Activated CD4-positive, alpha-beta T cell treated with anti-CD3 and anti-CD28 coated beads for 36 hours (primary cell): ENCODE results near the gene ABHD16B. TPM values are rescaled to one million over a fixed set of nuclear protein-coding genes. Genes with fewer than 3 reads are reported as not detected.

Experiments
- ATAC-seq: fragments of 200-7000 bp; cut with Tn5 transposase; one replicate; pipeline ENCODE4 v1.10.0; 2021; ENCODE audit warnings: mild to moderate bottlenecking, moderate library complexity
- CTCF ChIA-PET: fragments of 350-600 bp; sonication (Branson Sonifier 250); formaldehyde crosslinking; loops from one replicate; lab custom pipeline; 2021; ENCODE audit warnings: antibody characterized with exemption; lab: Charles Lee
- POLR2A ChIA-PET: fragments of 350-600 bp; sonication (Branson Sonifier 250); formaldehyde crosslinking; loops from one replicate; lab custom pipeline; 2021; ENCODE audit warnings: antibody characterized with exemption, inconsistent platforms; lab: Charles Lee
- DNase-seq: peaks from one replicate; pipeline ENCODE4 v3.0.0-alpha.2; 2020
- H3K27ac Mint-ChIP-seq: one replicate; pipeline ENCODE4 v1.8.0; 2021; ENCODE audit warnings: mixed read lengths
- H3K27me3 Mint-ChIP-seq: one replicate; pipeline ENCODE4 v1.8.0; 2021; ENCODE audit warnings: mixed read lengths
- H3K36me3 Mint-ChIP-seq: one replicate; pipeline ENCODE4 v1.8.0; 2021; ENCODE audit warnings: low read depth, mixed read lengths
- H3K4me1 Mint-ChIP-seq: one replicate; pipeline ENCODE4 v1.8.0; 2021; ENCODE audit warnings: mixed read lengths
- H3K4me3 Mint-ChIP-seq: one replicate; pipeline ENCODE4 v1.8.0; 2021; ENCODE audit warnings: mild to moderate bottlenecking, moderate library complexity, mixed read lengths
- H3K9me3 Mint-ChIP-seq: one replicate; pipeline ENCODE4 v1.8.0; 2021; ENCODE audit warnings: low read depth, mixed read lengths
- intact Hi-C, 2 experiments: fragments of 100-400 bp; cut with DNase I in 1 of 2; cut with micrococcal nuclease in 1 of 2; formaldehyde crosslinking; loops; one replicate each; pipeline versions ENCODE4 v1.14.2 to v1.15.1; 2022 to 2024; cut with DNase I, micrococcal nuclease
- total RNA-seq, 2 experiments: library from RNA; stranded (reverse); gene quantifications; one replicate each; pipeline ENCODE4 v1.2.3, GENCODE V29; 2021

The ABHD16B gene
- total RNA-seq, result under 1 TPM; 0.11 to 0.16 TPM

DNA sequence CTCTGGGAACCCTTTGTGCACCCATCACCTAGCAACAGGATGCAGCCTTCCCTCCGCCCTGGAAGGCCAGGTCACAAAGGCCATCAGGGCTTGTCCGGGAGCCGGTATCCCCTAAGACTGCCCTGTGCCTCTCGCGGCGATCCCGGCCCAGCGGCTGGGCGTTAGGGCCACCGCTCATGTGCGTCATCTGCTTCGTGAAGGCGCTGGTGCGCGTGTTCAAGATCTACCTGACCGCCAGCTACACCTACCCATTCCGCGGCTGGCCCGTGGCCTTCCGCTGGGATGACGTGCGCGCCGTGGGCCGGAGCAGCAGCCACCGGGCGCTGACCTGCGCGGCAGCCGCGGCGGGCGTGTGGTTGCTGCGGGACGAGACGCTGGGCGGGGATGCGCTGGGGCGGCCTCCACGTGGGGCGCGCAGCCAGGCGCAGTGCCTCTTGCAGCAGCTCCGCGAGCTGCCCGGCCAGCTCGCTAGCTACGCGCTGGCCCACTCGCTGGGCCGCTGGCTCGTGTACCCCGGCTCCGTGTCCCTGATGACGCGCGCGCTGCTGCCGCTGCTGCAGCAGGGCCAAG lies at the start of gene ABHD16B:
Gene ABHD16B (plus strand): TSS at position 134 of the 570 bp plus-strand sequence. CDS start 43 bp downstream, at position 177.
- Mint-ChIP-seq H3K4me1 (peaks cover 43% of the 10 kb centered on the region), H3K9me3 (no peaks in the 10 kb centered on the region), H3K36me3 (peaks cover 21% of the 10 kb centered on the region), H3K27ac (no peak within 1 kb of the TSS), H3K27me3 (no peaks in the 10 kb centered on the region), H3K4me3 (no peak within 1 kb of the TSS)
- intact Hi-C loops, result loop anchor here (5.0 to 10.0 kb wide), 3 partner anchors 74 to 647 kb away; partner anchors contain the start of genes PTK6 (in 1 of the 2) and YTHDF1 (in 1 of the 2)
- DNase-seq (no peak), ATAC-seq (no peak)
- CTCF ChIA-PET, result no interaction called here
- POLR2A ChIA-PET, result no interaction called here

DNA sequence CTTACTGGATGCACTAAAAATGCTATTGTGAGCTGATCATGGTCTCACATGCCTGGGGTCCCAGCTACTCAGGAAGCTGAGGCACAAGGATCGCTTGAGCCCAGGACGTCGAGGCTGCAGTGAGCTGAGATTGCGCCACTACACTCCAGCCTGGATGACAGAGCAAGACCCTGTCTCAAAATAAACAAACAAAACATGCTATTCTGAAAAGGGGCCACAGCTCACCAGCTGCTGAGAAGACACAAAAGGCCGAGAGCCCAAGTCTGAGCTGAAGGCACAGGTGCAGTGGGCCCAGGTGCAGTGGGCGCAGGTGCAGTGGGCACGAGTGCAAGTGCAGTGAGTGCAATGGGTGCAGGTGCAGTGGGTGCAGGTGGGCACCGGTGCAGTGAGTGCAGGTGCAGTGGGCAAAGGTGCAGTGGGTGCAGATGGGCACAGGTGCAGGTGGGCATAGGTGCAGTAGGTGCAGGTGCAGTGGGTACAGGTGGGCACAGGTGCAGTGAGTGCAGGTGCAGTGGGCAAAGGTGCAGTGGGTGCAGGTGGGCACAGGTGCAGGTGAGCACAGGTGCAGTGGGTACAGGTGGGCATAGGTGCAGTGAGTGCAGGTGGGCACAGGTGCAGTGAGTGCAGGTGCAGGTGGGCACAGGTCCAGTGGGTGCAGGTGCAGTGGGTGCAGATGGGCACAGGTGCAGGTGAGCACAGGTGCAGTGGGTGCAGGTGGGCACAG lies 46.2 kb upstream of the ABHD16B start:
- Mint-ChIP-seq H3K27ac (no peak overlapping the region), H3K27me3 (no peaks in the 10 kb centered on the region), H3K4me3 (no peak overlapping the region), H3K4me1 (no peaks in the 10 kb centered on the region), H3K9me3 (no peaks in the 10 kb centered on the region), H3K36me3 (no peaks in the 10 kb centered on the region)
- DNase-seq, result no peak
- POLR2A ChIA-PET, result no interaction called here
- intact Hi-C loops, result no loop called here
- ATAC-seq, result no peak
- CTCF ChIA-PET, result no interaction called here

DNA sequence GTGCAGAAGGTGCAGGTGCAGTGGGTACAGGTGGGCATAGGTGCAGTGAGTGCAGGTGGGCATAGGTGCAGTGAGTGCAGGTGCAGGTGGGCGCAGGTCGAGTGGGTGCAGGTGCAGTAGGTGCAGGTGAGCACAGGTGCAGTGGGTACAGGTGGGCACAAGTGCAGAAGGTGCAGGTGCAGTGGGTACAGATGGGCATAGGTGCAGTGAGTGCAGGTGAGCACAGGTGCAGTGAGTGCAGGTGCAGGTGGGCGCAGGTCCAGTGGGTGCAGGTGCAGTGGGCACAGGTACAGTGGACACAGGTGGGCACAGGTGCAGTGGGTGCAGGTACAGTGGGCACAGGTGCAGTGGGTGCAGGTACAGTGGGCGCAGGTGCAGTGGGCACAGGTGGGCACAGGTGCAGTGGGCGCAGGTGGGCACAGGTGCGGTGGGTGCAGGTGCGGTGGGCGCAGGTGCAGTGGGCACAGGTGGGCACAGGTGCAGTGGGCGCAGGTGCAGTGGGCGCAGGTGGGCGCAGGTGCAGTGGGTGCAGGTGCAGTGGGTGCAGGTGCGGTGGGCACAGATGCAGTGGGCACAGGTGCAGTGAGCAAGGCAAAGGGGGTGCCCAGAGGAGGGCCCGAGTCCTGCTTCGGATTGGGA lies 45.6 kb upstream of the ABHD16B start:
- intact Hi-C loops, result no loop called here
- CTCF ChIA-PET, result no interaction called here
- Mint-ChIP-seq H3K9me3 (no peaks in the 10 kb centered on the region), H3K4me3 (no peak overlapping the region), H3K27ac (no peak overlapping the region), H3K36me3 (no peaks in the 10 kb centered on the region), H3K27me3 (no peaks in the 10 kb centered on the region), H3K4me1 (no peaks in the 10 kb centered on the region)
- POLR2A ChIA-PET, result no interaction called here
- DNase-seq (no peak), ATAC-seq (no peak)

DNA sequence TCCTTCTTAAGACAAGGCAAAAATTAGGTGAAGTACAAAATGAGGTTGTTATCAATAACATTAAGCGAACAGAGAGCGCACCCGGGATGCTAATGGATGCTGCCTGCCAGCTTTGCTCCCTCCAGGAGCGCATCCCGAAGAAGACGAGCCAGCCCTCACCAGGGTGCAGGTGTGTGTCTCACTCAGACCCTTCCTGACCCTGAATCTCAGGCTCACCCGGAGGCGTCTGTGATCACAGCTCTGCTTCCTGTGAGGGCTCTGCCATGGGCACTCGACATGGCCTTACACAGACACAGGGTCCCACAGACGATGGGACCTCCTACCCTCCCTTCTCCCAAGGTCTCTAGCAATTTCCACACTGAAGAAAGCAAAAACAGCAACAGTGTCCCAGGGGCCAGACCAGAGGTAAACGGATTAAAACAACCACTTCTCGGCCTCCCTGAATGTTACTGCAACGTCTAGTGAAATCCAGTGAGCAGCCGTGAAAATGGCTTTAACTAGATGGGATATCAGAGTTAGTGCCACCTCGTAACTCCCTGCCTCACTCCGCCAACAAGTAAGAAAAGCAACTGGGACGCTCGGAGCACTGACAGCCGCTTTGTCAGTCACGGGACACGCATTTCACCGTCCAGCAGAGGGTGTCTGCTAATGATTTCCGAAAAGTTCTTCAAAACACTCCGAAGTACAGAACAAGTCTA lies 41.9 kb upstream of the ABHD16B start:
- POLR2A ChIA-PET, result no interaction called here
- Mint-ChIP-seq H3K4me1 (no peaks in the 10 kb centered on the region), H3K9me3 (no peaks in the 10 kb centered on the region), H3K36me3 (no peaks in the 10 kb centered on the region), H3K4me3 (peak overlapping the region; percentile 15), H3K27ac (no peak overlapping the region), H3K27me3 (peaks cover 9% of the 10 kb centered on the region)
- DNase-seq, result no peak
- CTCF ChIA-PET, result interaction anchor here (1.5 kb wide), 1 partner anchor 34 kb away, joined by 6 read pairs; no protein-coding TSS in a partner anchor
- intact Hi-C loops, result no loop called here
- ATAC-seq, result no peak

DNA sequence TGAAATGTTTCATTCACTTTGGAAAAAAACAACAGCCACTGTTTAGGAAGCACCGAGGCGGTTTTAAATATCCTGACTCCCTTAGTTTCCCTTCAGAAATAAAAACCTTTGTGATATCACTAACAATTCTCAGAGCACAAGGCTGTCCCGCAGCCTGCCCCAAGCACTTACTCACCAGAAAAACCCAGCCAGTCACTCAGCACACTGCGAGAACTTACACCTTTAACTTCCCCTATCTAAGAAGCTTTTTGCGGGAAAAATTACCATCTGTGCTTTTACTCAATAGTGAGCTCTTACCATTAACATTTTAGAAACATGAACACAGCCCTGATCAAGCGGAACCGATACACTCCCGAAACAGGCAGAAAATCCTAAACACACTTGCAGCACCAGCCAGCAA lies 39.5 kb upstream of the ABHD16B start:
- no peaks in the 10 kb centered on the region for H3K9me3 Mint-ChIP-seq
- intact Hi-C loops, result no loop called here
- ATAC-seq (no peak), DNase-seq (no peak)
- peaks cover 21% of the 10 kb centered on the region for H3K27me3 Mint-ChIP-seq
- peaks cover 8% of the 10 kb centered on the region for H3K4me1 Mint-ChIP-seq
- H3K4me3 Mint-ChIP-seq, result no peak overlapping the region
- H3K36me3 Mint-ChIP-seq, result no peaks in the 10 kb centered on the region
- no peak overlapping the region for H3K27ac Mint-ChIP-seq
- ChIA-PET POLR2A (no interaction called here), CTCF (interaction anchor here (1.0 kb wide), 1 partner anchor 599 kb away, joined by 3 read pairs; no protein-coding TSS in a partner anchor)

DNA sequence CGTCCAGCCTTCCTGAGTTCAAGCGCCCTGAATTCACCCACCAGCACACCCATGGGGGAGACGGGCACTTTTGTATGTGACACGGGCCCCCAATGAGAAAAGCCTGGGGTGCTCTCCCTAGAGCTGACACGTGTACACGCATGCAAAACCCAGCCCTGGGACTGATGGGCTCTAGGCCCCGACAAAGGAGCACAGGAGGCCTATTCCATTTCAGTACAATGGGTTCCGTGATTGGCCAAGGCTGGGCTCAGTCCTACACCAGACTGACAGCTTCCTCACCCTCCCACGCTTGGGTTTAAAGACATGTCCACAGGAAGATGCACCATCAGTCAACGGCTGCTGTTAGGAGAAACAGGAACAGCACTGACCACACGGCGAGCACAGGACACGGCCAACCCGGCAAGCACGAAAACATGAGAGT lies 39.0 kb upstream of the ABHD16B start:
- H3K27ac Mint-ChIP-seq, result no peak overlapping the region
- H3K27me3 Mint-ChIP-seq, result peaks cover 24% of the 10 kb centered on the region
- no peak overlapping the region for H3K4me3 Mint-ChIP-seq

DNA sequence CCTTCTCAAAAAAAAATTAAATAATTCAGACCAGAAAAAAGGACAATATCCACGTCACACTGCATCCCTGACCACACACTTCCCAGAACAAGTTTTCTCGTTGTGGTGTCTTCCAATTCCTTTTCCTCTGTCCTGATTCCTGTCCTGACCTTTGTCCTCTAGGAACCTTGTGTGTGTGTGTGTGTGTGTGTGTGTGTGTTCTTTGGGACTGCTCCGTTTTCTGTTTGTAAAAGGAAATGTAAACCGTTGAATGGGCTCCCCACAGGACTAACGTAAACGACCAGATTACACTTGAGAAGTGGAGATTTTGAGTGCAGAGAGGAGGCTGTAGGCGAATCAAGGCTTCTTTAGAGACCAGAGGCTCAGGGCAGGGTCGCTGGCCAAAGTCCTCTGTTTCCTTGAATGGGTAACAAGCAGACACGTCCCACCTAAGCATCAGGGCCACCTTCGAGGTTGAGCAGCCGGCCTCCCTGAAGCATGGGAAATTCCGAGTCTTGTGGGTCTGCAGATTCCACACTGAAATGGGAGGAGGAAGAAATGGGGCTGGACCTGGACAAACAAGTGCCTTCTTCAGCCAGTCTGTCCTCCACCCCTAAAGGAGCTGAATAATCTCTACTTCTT lies 37.5 kb upstream of the ABHD16B start:
- ChIA-PET POLR2A (no interaction called here), CTCF (interaction anchor here (0.6 to 0.7 kb wide), 2 partner anchors 44 to 690 kb away, joined by 3 read pairs; no protein-coding TSS in a partner anchor)
- Mint-ChIP-seq H3K36me3 (no peaks in the 10 kb centered on the region), H3K4me1 (peaks cover 8% of the 10 kb centered on the region), H3K4me3 (no peak overlapping the region), H3K27me3 (peaks cover 34% of the 10 kb centered on the region), H3K9me3 (no peaks in the 10 kb centered on the region), H3K27ac (no peak overlapping the region)
- ATAC-seq, result no peak
- no peak for DNase-seq
- intact Hi-C loops, result no loop called here

More for the DNA sequence above, 39.0 kb upstream of the ABHD16B start:
- H3K9me3 Mint-ChIP-seq, result no peaks in the 10 kb centered on the region
- ATAC-seq (no peak), DNase-seq (no peak)
- no peaks in the 10 kb centered on the region for H3K36me3 Mint-ChIP-seq
- peaks cover 8% of the 10 kb centered on the region for H3K4me1 Mint-ChIP-seq
- intact Hi-C loops, result no loop called here
- ChIA-PET POLR2A (no interaction called here), CTCF (interaction anchor here (1.0 kb wide), 1 partner anchor 600 kb away, joined by 3 read pairs; no protein-coding TSS in a partner anchor)

DNA sequence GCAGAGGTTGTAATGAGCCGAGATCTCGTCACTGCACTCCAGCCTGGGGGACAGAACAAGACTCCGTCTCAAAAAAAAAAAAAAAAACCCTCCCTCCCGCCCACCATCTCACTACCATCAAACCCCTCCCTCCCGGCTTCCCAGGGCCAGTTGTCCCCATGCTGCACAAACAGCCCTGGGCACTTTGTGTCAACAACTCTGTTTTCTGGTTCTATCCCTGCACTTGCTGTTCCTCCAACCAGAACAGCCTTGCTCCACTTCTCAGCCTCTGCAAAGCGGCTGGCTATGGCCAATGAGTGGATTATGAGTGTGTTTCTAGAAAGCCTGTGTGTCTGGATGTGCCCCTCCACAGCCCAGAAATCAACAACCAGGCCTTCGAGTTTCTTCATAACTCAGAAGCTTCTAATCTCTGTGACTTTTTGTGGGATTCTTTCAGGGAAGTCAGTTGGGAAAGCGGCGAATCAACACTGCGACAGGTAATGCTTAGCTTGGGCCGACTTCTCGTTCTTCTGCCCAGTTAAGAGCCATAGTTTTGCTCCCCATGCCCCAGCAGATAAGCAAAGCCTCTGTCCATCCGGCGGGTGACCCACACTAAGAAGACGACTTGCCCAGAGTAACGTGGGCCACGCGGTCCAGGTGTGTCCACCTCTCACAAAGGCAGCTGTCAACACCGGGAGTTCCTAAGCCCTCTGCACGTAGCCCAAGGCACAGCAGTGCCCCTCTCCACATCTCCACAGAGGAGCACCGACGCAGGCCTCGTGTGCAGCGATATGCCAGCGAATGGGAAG lies 35.8 kb upstream of the ABHD16B start:
- no peak overlapping the region for H3K4me3 Mint-ChIP-seq
- H3K36me3 Mint-ChIP-seq, result no peaks in the 10 kb centered on the region
- H3K27me3 Mint-ChIP-seq, result peaks cover 47% of the 10 kb centered on the region
- CTCF ChIA-PET, result interaction anchor here (0.6 kb wide), 1 partner anchor 148 kb away, joined by 4 read pairs; no protein-coding TSS in a partner anchor
- no peak for DNase-seq
- intact Hi-C loops, result no loop called here
- H3K9me3 Mint-ChIP-seq, result no peaks in the 10 kb centered on the region
- H3K27ac Mint-ChIP-seq, result no peak overlapping the region
- POLR2A ChIA-PET, result no interaction called here
- peaks cover 18% of the 10 kb centered on the region for H3K4me1 Mint-ChIP-seq
- no peak for ATAC-seq

DNA sequence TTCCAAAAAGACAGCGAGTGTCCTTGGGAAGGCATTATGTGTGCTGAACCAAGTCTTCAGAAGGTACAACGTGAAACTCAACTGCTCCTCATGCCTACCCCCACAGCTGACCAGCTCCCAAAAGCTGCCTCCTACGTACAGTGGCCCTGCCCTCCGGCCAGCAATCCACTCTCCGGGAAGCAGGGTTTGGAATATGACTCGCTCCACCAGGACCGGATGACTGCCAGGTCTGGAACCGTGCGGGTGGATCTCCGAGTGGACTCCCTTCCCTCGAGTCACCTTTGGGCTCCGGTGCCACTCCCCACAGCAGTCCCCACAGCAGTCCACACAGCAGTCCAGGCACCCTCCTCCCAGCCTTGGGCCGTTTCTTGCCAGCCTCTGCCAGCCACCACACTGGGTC lies 34.5 kb upstream of the ABHD16B start:
- H3K4me1 Mint-ChIP-seq, result peaks cover 18% of the 10 kb centered on the region
- intact Hi-C loops, result no loop called here
- POLR2A ChIA-PET, result no interaction called here
- no peaks in the 10 kb centered on the region for H3K9me3 Mint-ChIP-seq
- H3K27ac Mint-ChIP-seq, result no peak overlapping the region
- ATAC-seq, result no peak
- peaks cover 46% of the 10 kb centered on the region for H3K27me3 Mint-ChIP-seq
- H3K4me3 Mint-ChIP-seq, result no peak overlapping the region
- H3K36me3 Mint-ChIP-seq, result no peaks in the 10 kb centered on the region
- CTCF ChIA-PET, result no interaction called here
- no peak for DNase-seq

DNA sequence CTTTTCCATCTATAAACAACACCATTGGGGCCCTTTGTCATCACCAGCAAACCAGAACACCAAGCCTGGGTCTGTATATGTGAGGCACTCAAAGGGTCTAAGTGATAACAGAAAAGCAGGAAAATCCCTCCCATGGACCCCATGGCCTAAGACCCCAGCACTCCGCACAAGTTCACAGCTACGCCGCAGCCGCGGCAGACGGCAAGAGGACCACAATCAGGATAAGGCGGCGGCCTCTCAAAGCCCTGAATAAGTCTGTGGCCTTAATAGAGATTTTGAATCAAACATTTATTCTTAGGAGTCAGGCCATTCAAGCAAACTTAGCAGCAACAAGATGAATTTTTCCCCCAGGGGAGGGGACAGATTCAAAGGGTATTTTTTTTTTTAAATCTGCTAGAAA lies 33.2 kb upstream of the ABHD16B start:
- Mint-ChIP-seq H3K27me3 (peaks cover 43% of the 10 kb centered on the region), H3K4me1 (peaks cover 18% of the 10 kb centered on the region), H3K27ac (no peak overlapping the region), H3K36me3 (no peaks in the 10 kb centered on the region), H3K4me3 (no peak overlapping the region), H3K9me3 (no peaks in the 10 kb centered on the region)
- CTCF ChIA-PET, result no interaction called here
- no peak for ATAC-seq
- DNase-seq, result no peak
- POLR2A ChIA-PET, result interaction anchor here (0.6 kb wide), 1 partner anchor 10 kb away, joined by 3 read pairs; no protein-coding TSS in a partner anchor
- intact Hi-C loops, result no loop called here
